Colon (tissue), 2 donors: Measurements from ENCODE around the gene MPL.

ENCODE experiments used
- FAIRE-seq: peaks from 2 replicates; lab custom pipeline; 2012; peaks lifted over from hg19 to GRCh38; lab: Jason Lieb, UNC
- donor health status: control.
- donor health status: control.

The MPL gene

GRCh38 chr1:43337588-43337987, at the start of gene MPL:
TSS of gene MPL (plus strand) at chr1:43337818. CDS start at chr1:43337849, 31 bp downstream.
- no peak for FAIRE-seq

- FAIRE-seq: no peak
Observed at GRCh38 chr1:43288058-43288784, 49.4 kb upstream of the MPL start.

GRCh38 chr1:43288785-43289706, 48.6 kb upstream of the MPL start:
- no peak for FAIRE-seq

- FAIRE-seq: no peak
Observed at GRCh38 chr1:43292216-43292615, 45.4 kb upstream of the MPL start.

- FAIRE-seq: no peak
Observed at GRCh38 chr1:43292679-43293078, 44.9 kb upstream of the MPL start.

- no peak for FAIRE-seq
Observed at GRCh38 chr1:43293176-43293575, 44.4 kb upstream of the MPL start.

- no peak for FAIRE-seq
Observed at GRCh38 chr1:43293896-43294760, 43.5 kb upstream of the MPL start.

GRCh38 chr1:43294761-43295160, 42.9 kb upstream of the MPL start:
- no peak for FAIRE-seq

- no peak for FAIRE-seq
Observed at GRCh38 chr1:43296207-43296606, 41.4 kb upstream of the MPL start.

GRCh38 chr1:43298055-43298454, 39.6 kb upstream of the MPL start:
- no peak for FAIRE-seq

GRCh38 chr1:43299101-43299500, 38.5 kb upstream of the MPL start:
- FAIRE-seq: no peak

- FAIRE-seq: no peak
Observed at GRCh38 chr1:43300378-43301094, 37.1 kb upstream of the MPL start, which contains the start of gene TIE1. TSS of gene TIE1 (plus strand) at chr1:43300982. CDS start at chr1:43301072, 90 bp downstream.

- no peak for FAIRE-seq
Observed at GRCh38 chr1:43302201-43302600, 35.4 kb upstream of the MPL start.

GRCh38 chr1:43302721-43303470, 34.7 kb upstream of the MPL start:
- FAIRE-seq: no peak

- FAIRE-seq: no peak
Observed at GRCh38 chr1:43303471-43304313, 33.9 kb upstream of the MPL start.

- FAIRE-seq: no peak
Observed at GRCh38 chr1:43304314-43304681, 33.3 kb upstream of the MPL start.

GRCh38 chr1:43304771-43305300, 32.8 kb upstream of the MPL start:
- no peak for FAIRE-seq

GRCh38 chr1:43305461-43305860, 32.2 kb upstream of the MPL start:
- no peak for FAIRE-seq

- FAIRE-seq: no peak
Observed at GRCh38 chr1:43305926-43306687, 31.5 kb upstream of the MPL start.
